Lower lobe of right lung (tissue), 2 donors: Measurements from ENCODE around the gene SLC22A16. TPM values are rescaled to one million over a fixed set of nuclear protein-coding genes. Genes with fewer than 3 reads are reported as not detected.

Source experiments
- ATAC-seq, 2 donors: fragments of 200-7000 bp; cut with Tn5 transposase; one replicate each; pipeline ENCODE4 v1.9.1; 2020 to 2022; ENCODE audit warnings: mild to moderate bottlenecking in 2 of 2, moderate library complexity in 2 of 2
- DNase-seq: peaks from one replicate; pipeline ENCODE4 v3.0.0-alpha.2; 2020
- H3K27ac ChIP-seq: fragments of 200-600 bp; one replicate; pipeline ENCODE4 v1.8.0; 2022
- H3K27me3 ChIP-seq: fragments of 200-600 bp; one replicate; pipeline ENCODE4 v1.8.0; 2022; ENCODE audit warnings: low read depth
- H3K36me3 ChIP-seq: fragments of 200-600 bp; one replicate; pipeline ENCODE4 v1.8.0; 2022; ENCODE audit warnings: mild to moderate bottlenecking
- H3K4me1 ChIP-seq: fragments of 200-600 bp; one replicate; pipeline ENCODE4 v1.8.0; 2022
- H3K4me3 ChIP-seq: fragments of 200-600 bp; one replicate; pipeline ENCODE4 v1.8.0; 2022; ENCODE audit warnings: mild to moderate bottlenecking
- H3K9me3 ChIP-seq: fragments of 200-600 bp; one replicate; pipeline ENCODE4 v1.8.0; 2022
- intact Hi-C: fragments of 100-400 bp; cut with DNase I; formaldehyde crosslinking; loops from one replicate; pipeline ENCODE4 v1.11.0; 2022
- total RNA-seq: library from RNA; stranded (reverse); fragmentation: NEBNext Ultra II Directional; extraction: Animal tissue kit (Norgen Biotek cat#: 25700); gene quantifications from one replicate; pipeline ENCODE4 v1.2.1, GENCODE V29; 2021
- TF ChIP-seq, protein P1 (sequence below): fragments of 200-600 bp; IDR thresholded peaks from one replicate; pipeline ENCODE4 v1.8.0; 2022; ENCODE audit warnings: antibody characterized with exemption, mild to moderate bottlenecking
- donor health status: DM: no; HTN: yes; CAD: no; lungs with severe emphysema.

SLC22A16 gene
- total RNA-seq, 1 donor from 2014 or later: 0.80 TPM

DNA sequence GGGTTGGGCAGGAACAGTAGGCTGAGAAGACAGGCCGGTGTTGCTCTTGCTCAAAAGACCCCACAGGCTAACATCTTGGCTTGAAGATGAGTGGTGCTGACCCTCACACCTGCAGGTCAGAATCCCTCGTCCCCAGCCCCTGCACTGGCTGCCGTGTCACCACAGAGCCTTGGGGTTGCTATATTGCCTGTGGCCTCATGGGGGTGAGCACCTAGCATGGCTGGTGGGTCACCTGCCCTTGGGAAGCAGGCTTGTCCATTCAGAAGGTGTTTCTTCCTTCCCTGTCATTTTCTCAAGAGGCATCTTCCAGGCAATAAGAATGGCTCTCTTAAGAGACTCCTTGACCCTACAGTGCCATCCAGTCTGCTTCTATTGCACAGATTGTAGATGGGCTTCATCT is 7.7 kb downstream of the SLC22A16 start:
- intact Hi-C loops: no loop called here
- Histone ChIP-seq H3K27ac (no peak overlapping the region), H3K36me3 (no peaks in the 10 kb centered on the region), H3K27me3 (no peaks in the 10 kb centered on the region), H3K4me1 (no peaks in the 10 kb centered on the region), H3K4me3 (no peak overlapping the region), H3K9me3 (no peaks in the 10 kb centered on the region)
- DNase-seq: no peak
- ATAC-seq: no peak
- TF ChIP-seq, protein P1, sequence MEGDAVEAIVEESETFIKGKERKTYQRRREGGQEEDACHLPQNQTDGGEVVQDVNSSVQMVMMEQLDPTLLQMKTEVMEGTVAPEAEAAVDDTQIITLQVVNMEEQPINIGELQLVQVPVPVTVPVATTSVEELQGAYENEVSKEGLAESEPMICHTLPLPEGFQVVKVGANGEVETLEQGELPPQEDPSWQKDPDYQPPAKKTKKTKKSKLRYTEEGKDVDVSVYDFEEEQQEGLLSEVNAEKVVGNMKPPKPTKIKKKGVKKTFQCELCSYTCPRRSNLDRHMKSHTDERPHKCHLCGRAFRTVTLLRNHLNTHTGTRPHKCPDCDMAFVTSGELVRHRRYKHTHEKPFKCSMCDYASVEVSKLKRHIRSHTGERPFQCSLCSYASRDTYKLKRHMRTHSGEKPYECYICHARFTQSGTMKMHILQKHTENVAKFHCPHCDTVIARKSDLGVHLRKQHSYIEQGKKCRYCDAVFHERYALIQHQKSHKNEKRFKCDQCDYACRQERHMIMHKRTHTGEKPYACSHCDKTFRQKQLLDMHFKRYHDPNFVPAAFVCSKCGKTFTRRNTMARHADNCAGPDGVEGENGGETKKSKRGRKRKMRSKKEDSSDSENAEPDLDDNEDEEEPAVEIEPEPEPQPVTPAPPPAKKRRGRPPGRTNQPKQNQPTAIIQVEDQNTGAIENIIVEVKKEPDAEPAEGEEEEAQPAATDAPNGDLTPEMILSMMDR: no peak

DNA sequence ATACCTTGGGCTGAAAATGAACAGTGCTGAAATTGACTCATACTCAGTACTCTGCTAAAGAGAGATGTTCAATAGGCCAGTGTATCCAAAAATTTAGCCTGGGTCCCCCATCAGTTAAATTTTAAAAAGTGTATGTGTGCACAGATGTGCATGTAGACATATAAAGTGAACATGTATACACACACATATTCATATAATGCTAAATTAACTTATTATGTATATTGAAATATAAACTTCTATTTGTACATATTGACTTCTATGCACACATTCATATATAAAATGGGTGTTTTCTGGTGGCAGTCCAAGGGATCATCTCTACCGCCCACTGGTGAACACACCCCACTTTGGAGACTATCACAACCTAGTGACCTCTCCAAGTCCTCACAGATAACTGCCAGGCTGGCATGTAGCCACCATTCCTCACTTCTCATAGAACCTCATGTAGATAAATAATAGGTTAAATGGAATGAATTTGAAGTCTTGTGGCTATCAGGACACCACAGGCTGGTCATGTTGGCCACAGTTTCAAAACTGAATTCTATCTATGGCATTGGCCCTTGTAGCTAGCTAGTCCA is 8.8 kb downstream of the SLC22A16 start:
- no peak overlapping the region for H3K27ac ChIP-seq
- no peaks in the 10 kb centered on the region for H3K4me1 ChIP-seq
- ATAC-seq: no peak
- peaks cover 9% of the 10 kb centered on the region for H3K9me3 ChIP-seq
- intact Hi-C loops: no loop called here
- TF ChIP-seq, protein P1: no peak
- DNase-seq: no peak
- no peaks in the 10 kb centered on the region for H3K27me3 ChIP-seq
- H3K36me3 ChIP-seq: no peaks in the 10 kb centered on the region
- H3K4me3 ChIP-seq: no peak overlapping the region

DNA sequence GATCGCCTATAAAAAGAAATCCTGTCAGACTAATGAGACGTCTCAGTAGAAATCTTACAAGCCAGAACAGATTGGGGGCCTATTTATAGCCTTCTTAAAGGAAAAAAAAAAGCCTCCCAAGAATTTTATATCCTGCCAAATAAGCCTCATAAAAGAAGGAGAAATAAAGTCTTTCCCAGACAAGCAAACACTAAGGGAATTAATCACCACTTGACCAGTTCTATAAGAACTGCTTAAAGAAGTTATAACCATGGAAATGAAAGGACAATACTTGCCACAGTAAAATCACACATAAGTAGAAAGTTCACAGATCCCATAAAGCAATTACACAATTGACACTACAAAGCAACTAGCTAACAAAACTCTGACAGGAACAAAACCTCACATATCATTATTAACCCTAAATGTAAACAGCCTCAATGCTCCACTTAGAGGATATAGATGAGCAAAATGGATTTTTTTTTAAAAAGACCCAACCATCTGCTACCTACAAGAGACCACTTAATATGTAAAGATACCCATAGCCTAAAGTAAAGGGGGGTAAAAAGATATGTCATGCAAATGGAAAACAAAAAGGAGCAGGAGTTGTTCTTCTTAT is 13.4 kb downstream of the SLC22A16 start:
- Histone ChIP-seq H3K36me3 (no peaks in the 10 kb centered on the region), H3K9me3 (peaks cover 22% of the 10 kb centered on the region), H3K4me3 (no peak overlapping the region), H3K27ac (no peak overlapping the region), H3K27me3 (no peaks in the 10 kb centered on the region), H3K4me1 (no peaks in the 10 kb centered on the region)
- DNase-seq (no peak), ATAC-seq (no peak)
- TF ChIP-seq, protein P1: no peak
- intact Hi-C loops: no loop called here

DNA sequence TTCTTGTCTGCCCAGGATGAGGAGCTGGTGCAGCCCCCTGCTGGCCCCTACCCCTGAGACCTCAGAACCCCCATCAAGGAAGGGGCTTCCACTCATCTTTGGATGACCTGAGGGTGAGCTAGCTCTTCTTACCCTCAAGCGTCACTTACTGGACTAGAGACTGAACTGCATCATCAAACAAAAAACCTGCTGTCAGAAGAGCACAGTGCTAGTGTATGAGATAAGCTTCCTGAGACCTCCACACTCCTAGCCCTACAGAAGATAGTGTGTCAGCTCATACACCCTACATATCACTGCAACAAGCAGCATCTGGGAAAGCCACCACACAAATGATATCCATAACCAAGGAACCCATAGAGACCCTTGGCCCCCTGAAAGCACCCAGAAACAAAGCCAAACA is 15.0 kb downstream of the SLC22A16 start:
- H3K27ac ChIP-seq: no peak overlapping the region
- no peaks in the 10 kb centered on the region for H3K36me3 ChIP-seq
- TF ChIP-seq, protein P1: no peak
- no peaks in the 10 kb centered on the region for H3K4me1 ChIP-seq
- H3K9me3 ChIP-seq: peaks cover 22% of the 10 kb centered on the region
- intact Hi-C loops: no loop called here
- DNase-seq (no peak), ATAC-seq (no peak)
- no peaks in the 10 kb centered on the region for H3K27me3 ChIP-seq
- H3K4me3 ChIP-seq: no peak overlapping the region

DNA sequence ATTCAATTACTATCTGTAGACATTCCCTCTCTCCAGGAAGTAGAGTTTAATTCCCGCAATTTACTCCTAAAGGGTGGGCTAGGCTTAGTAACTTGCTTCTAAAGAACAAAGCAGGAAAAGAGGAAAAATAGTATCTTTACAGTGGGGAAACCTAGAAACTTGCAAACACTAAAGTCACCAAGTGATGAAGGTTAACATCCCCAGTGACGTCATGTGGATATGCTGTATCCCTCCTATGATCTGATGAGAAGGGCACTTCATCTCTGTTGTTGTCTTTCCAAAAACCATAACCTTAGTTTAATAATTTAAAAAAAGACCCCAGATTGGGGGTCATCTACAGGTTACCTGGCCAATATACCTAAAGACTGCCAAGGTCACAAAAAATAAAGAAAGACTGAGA is 17.3 kb downstream of the SLC22A16 start:
- ATAC-seq: no peak
- peaks cover 22% of the 10 kb centered on the region for H3K9me3 ChIP-seq
- TF ChIP-seq, protein P1: no peak
- H3K27ac ChIP-seq: no peak overlapping the region
- no peaks in the 10 kb centered on the region for H3K27me3 ChIP-seq
- DNase-seq: no peak
- H3K36me3 ChIP-seq: no peaks in the 10 kb centered on the region
- intact Hi-C loops: no loop called here
- H3K4me3 ChIP-seq: no peak overlapping the region
- H3K4me1 ChIP-seq: no peaks in the 10 kb centered on the region
